Activated gamma-delta T cell treated with anti-CD3 and anti-CD28 coated beads, Interleukin-2, amount 50 U/mL, for 16 hours (primary cell): Measurements from ENCODE around the gene UPF1.
"Not testable (repeated sequence)": the region's sequence is repeated elsewhere in the genome, so short reads cannot be mapped to it uniquely, and the experiment has no call there.

ENCODE experiments used
- DNase-seq: peaks from one replicate; pipeline ENCODE4 v3.0.0-alpha.2; 2020; ENCODE audit warnings: low read depth

UPF1 gene

GRCh38 chr19:18898607-18899408 lies 67.0 kb downstream of the UPF1 start:
- DNase-seq: no peak

DNA sequence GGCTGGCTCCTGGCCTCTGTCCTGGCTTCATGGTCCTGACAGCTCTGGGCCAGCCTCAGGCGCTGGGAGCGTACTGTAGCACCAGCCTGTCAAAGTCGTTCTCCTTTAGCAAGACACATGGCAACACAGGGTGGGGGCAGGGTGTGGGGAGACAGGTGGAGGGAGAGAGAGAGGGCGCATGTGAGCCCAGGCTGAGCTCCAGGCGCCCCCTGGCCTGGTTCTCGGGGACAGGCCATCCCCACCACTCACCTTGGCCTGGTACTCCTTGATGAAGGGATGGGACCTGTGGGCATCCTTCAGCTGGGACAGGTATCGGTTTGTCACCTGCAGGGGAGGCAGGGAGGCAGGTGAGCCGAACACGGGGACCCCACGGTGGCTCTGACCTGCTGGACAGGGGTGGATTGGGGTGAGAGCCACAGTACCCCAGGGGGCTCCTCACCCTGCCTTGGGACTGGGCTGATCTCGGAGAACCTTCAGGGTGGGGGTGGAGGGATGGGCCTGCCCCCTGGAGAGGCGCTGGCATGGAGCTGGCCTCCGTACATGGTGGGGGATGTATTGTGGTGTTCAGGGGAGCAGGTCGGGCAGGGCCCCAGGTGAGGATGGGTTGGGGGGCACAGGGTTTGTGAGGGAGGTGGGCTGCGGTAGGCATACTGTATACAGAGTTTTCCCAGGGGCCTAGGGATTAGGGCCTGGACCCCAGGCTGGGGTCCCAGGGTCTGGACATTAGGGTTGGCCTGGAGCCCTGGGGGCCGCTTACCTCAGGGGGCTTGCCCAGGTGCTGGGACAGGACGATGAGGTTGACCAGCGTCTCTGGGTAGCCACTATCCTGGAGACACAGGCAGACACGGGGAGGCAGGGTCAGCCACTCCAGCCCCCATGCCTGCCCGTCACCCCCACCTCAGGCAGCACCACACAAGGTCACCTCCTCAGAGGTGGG lies 68.1 kb downstream of the UPF1 start:
- no peak for DNase-seq

GRCh38 chr19:18900700-18901481 lies 69.1 kb downstream of the UPF1 start:
- no peak for DNase-seq

- DNase-seq: no peak
These were observed 69.7 kb downstream of the UPF1 start for GRCh38 chr19:18901491-18901890.

DNA sequence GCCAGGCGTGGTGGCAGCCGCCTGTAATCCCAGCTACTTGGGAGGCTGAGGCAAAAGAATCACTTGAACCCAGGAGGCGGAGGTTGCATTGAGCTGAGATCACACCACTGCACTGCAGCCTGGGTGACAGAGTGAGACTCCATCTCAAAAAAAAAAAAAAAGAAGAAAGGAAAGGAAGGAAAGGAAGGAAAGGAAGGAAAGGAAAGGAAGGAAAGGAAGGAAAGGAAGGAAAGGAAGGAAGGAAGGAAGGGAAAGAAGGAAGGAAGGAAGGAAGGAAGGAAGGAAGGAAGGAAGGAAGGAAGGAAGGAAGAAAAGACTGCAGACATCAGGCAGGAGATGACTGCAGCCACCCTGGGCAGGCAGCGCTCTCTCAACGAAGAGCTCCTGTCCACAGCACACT lies 70.8 kb downstream of the UPF1 start:
- not testable (repeated sequence) for DNase-seq

DNA sequence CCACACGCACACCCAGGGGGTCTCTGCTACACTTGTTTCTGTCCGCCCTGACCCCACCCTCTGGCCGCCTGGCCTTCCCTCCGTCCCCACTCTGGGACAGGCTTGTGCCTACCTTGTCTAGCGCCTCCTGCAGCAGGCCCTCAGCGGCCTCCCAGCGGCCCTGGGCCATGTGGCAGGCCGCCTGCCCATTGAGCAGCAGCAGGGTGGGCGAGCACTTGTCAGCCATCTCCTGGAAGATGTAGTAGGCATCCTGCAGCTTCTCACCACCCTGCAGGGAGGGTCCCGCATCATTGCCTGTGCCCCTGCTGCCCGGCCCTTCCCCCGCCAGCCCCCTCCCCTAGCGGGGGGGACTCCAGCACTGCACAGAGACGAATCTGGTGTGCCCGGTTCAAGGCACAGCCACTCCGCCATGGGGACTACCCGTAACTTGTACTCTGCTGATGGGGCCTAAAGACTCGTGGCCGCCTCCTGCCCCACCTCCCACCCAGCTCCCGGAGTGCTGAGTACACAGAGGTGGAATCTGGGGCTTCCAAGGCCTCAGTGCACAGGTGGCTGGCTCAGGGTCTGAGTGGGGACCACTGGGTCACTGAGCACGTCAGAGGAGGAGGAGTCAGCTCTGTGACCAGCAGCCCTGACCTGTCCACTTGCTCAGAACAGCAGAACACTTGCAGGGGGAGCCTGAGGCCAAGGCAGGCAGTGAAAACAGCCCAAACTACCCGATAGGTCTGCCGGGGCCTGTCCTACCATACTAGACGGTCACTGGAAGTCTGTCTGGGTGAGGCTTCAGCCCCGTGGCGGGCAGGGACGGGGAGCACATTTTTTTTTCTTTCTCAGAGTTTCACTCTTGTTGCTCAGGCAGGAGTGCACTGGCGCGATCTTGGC lies 71.6 kb downstream of the UPF1 start:
- no peak for DNase-seq

- no peak for DNase-seq
These were observed 72.7 kb downstream of the UPF1 start for GRCh38 chr19:18904334-18905057.

DNA sequence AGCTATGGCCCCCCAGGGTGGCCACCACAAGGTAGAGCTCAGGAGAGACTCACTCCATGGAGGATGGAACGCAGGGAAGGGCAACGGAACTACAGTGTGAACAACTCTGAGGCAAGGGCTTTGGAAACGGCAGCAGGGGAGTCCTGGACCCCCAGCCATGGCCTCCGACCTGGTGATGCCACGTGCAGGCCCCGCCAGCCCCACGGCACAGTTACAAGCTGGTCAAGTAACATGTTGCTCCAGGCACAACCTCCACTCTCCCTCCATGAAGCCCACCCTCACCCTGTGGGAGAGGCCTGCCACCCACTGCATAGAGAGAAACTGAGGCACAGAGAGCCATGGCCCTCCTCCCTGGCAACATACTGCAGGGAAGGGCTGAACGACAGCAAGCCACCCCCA lies 73.3 kb downstream of the UPF1 start:
- no peak for DNase-seq

GRCh38 chr19:18905513-18906236 lies 73.9 kb downstream of the UPF1 start:
- no peak for DNase-seq

GRCh38 chr19:18906605-18907519 lies 75.1 kb downstream of the UPF1 start:
- no peak for DNase-seq

GRCh38 chr19:18908917-18909619 lies 77.3 kb downstream of the UPF1 start:
- DNase-seq: no peak

DNA sequence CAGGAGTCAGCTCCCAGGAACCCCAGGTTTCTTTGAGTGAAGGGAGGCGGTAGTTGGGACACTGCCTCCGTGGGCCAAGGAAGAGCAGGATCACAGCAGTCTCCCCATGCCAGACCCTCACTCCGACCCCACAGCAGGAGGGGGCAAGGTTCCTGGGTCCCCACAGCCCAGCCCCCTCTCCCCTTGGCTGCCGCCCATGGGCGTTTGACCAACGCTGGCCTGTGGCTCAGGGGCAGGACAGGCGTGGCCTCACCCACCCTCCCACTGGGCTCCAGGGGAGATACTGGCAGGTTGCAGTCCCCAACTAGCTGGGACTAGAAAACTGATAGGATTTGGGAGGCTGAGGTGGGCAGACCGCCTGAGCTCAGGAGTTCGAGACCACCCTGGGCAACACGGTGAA lies 78.3 kb downstream of the UPF1 start:
- DNase-seq: no peak

DNA sequence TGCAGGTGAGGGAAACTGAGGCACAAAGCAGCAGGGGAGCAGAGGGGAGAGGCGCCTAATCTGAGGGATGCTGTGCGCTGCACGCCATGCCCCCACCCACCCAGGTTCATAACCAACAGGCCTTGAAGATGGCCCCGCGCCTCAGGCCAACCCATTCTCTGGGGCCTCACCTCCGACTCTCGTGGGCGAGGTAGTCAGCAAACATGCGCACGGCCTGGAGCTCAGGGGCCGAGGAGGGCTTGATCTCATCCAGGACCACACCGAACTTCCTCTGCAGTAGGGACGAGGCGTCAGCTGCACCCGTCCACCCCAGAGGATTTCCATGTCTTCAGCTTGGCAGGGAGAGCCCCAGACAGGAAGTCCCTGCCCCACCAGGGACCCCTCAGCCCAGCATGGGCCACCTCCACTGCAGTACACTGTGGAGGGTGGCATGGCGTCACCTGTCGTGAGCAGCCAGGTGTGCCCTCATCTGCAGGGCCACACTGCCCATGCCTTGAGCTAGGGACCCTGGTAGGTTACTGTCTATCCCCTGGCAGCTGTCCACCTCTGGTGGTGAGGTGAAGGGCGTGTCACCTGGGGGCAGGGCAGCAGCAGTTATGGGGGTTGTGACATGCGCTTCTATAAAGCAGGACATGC lies 79.2 kb downstream of the UPF1 start:
- DNase-seq: no peak

DNA sequence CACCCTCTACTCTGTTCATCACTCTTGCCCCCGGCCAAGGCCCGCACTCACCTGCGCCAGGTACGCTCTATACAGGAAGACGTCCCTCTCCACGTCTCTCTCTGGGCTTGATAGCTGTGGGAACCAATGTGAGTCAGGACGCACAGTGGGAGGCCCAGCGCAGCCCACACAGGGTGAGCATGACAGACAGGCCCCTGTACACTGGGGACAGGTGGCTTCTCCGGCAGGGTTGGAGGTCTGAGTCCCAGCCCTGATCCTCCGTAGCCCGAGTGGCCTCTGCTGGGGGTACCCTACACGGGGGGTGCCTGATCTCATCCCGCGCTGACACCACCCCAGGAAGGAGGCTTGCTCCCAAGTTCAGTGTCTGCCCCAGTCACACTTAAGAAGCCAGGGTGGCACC lies 81.2 kb downstream of the UPF1 start:
- DNase-seq: no peak

DNA sequence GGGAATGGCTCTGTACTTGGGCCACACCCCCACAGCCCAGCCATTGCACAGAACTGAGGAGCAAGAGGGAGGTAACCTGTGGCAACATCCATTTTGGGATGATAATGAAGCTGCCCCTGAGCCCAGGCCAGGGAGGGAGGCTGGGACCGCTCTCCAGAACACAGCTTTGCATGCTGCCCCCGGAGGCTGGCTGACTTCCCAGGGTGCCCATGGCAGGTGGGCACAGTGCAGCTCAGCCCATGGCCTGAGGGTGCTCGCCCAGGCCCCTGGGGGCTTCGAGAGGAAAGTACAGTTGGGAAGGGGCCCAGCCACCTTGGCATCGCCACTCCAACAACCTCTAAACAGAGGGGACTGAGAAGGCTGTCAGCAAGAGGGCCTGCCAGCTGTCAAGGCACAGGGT lies 81.7 kb downstream of the UPF1 start:
- no peak for DNase-seq

DNA sequence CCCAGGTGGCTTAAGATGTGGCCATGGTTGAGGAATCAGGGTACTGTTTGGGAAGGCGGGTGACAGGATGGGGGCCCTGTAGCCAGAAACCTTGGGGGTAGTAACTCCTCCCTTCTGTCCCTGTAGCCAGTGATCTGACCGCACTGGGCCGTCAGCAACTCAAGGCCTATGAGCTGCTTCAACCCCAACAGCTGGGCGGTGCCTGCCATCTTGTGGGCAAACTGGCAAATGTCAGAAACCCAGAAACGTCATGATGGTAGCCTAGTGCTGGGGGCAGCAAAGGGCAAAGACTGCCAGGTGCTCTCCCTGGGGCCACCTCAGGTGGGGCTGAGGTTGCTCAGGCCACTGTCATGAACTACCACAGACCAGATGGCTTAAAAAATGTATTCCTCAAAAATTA lies 83.9 kb downstream of the UPF1 start:
- no peak for DNase-seq

GRCh38 chr19:18917593-18917992 lies 85.8 kb downstream of the UPF1 start:
- DNase-seq: not testable (repeated sequence)
